Transverse colon (tissue), 4 donors: ENCODE measurements around the gene INTS7. TPM values are rescaled to one million over a fixed set of nuclear protein-coding genes. Genes with fewer than 3 reads are reported as not detected.

Experiments
- DNase-seq: peaks from one replicate; pipeline ENCODE4 v3.0.0-alpha.2; 2019
- H3K27ac ChIP-seq, 4 donors: fragments of 200-600 bp; sonication (generic); 2 replicates each; pipeline ENCODE4 v1.5.1; 2016 to 2018; ENCODE audit warnings: inconsistent platforms in 4 of 4
- H3K27me3 ChIP-seq: fragments of 200-600 bp; sonication (generic); 2 replicates; pipeline ENCODE4 v1.5.1; 2017; ENCODE audit warnings: inconsistent platforms
- H3K36me3 ChIP-seq, 4 donors: fragments of 200-600 bp; sonication (generic); 2 replicates each; pipeline ENCODE4 v1.5.1; 2017 to 2019; ENCODE audit warnings: inconsistent platforms in 4 of 4
- H3K4me1 ChIP-seq, 4 donors: fragments of 200-600 bp; sonication (generic); 2 replicates each; pipeline ENCODE4 v1.5.1; 2017 to 2020; ENCODE audit warnings: inconsistent platforms in 4 of 4
- H3K4me3 ChIP-seq, 4 donors: fragments of 200-600 bp; sonication (generic); 1 replicate in 1 of 4; 2 replicates in 3 of 4; pipeline versions ENCODE4 v1.5.1 to v1.6.1; 2017 to 2019; ENCODE audit warnings: inconsistent platforms in 4 of 4
- H3K9me3 ChIP-seq, 2 donors: fragments of 200-600 bp; sonication (generic); 2 replicates each; pipeline ENCODE4 v1.5.1; 2017 to 2019; ENCODE audit warnings: inconsistent platforms in 2 of 2
- EP300 ChIP-seq: sonication (generic); formaldehyde crosslinking; IDR thresholded peaks from one replicate; pipeline ENCODE4 v1.6.1; 2017; ENCODE audit warnings: antibody characterized with exemption, low read depth
- POLR2A ChIP-seq: fragments of 450-650 bp; IDR thresholded peaks from one replicate; pipeline ENCODE4 v1.6.1; 2016; ENCODE audit warnings: antibody characterized with exemption, mild to moderate bottlenecking, moderate library complexity
- POLR2AphosphoS5 ChIP-seq, 3 donors: sonication (generic); formaldehyde crosslinking; IDR thresholded peaks; one replicate each; pipeline ENCODE4 v1.6.1; 2016; ENCODE audit warnings: antibody characterized with exemption in 3 of 3
- WGBS, 2 donors: methylation state at CpG; one replicate each; pipeline ENCODE4 v1.1.5; 2018; ENCODE audit warnings: low coverage in 1 of 2; 5-methylcytosine and 5-hydroxymethylcytosine counted together
- in situ Hi-C, 4 donors: fragments of 200-750 bp; cut with MboI; loops; one replicate each; pipeline versions ENCODE4 v1.15.0 to v1.15.1; 2017; ENCODE audit warnings: low sequenced_read_pairs in 3 of 4, low pct_ligation_motif_present in 1 of 4, low pct_unique_long_range_greater_than_20kb in 1 of 4
- intact Hi-C: fragments of 100-400 bp; cut with DNase I; formaldehyde crosslinking; loops from one replicate; pipeline ENCODE4 v1.15.1; 2023; ENCODE audit warnings: low total_unique reads
- total RNA-seq, 4 donors: library from RNA; depleted of rRNA; stranded (reverse); fragments of >200 nt; gene quantifications; one replicate each; pipeline ENCODE4 v1.1.0, GENCODE V29; 2016
- TF ChIP-seq, protein P1 (sequence below), 5 experiments: fragments of 200-600 bp in 3 of 5; fragments of 450-650 bp in 2 of 5; sonication (generic) in 3 of 5; IDR thresholded peaks; 1 replicate in 2 of 5; 2 replicates in 3 of 5; pipeline ENCODE4 v1.5.1; 2016 to 2017; ENCODE audit warnings: antibody characterized with exemption in 5 of 5, inconsistent platforms in 3 of 5, mild to moderate bottlenecking in 2 of 5, moderate library complexity in 1 of 5

The INTS7 gene
- total RNA-seq, 4 donors from 2014 or later = 7.1 to 10.0 (median 9.5) TPM

DNA sequence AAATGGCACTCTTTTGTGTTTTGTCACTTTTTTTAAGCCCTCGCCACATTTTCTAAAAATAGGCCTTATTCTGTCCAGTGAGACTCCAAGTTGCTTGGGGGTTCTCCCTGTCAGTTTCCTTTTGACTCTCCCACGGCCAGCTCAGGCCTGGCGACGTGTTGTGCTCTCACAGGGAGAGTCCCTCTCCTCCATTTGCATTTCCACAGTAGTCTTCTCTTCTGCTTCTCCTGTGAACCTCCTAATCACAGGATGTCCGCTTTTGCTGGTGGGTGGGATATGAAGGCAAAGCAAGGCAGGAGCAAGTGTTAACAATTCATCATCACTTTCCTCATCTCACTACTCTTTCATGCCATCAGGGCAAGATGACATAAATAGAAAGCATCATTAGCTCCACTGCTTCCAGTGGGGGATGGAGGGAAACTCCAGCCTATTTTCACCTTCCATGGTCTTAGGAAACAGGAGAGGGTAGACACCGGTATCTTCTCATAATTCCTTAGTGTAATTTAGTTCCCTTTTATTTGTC, 99.8 kb downstream of the INTS7 start:
- intact Hi-C loops = no loop called here
- no peak for DNase-seq
- 54 to 70% methylated on average over 6 of the region's 6 CpGs for WGBS, 2 donors
- Histone ChIP-seq H3K36me3 (no peaks in the 10 kb centered on the region), H3K4me1 (peaks cover 0 to 15% (median 11%) of the 10 kb centered on the region in 4 donors), H3K27ac (no peak overlapping the region), H3K27me3 (no peaks in the 10 kb centered on the region), H3K4me3 (no peak overlapping the region), H3K9me3 (no peaks in the 10 kb centered on the region)
- TF ChIP-seq POLR2AphosphoS5 (IDR thresholded peaks at IDR 0.05) (no peak), EP300 (no peak), POLR2A (no peak)
- TF ChIP-seq, protein P1, sequence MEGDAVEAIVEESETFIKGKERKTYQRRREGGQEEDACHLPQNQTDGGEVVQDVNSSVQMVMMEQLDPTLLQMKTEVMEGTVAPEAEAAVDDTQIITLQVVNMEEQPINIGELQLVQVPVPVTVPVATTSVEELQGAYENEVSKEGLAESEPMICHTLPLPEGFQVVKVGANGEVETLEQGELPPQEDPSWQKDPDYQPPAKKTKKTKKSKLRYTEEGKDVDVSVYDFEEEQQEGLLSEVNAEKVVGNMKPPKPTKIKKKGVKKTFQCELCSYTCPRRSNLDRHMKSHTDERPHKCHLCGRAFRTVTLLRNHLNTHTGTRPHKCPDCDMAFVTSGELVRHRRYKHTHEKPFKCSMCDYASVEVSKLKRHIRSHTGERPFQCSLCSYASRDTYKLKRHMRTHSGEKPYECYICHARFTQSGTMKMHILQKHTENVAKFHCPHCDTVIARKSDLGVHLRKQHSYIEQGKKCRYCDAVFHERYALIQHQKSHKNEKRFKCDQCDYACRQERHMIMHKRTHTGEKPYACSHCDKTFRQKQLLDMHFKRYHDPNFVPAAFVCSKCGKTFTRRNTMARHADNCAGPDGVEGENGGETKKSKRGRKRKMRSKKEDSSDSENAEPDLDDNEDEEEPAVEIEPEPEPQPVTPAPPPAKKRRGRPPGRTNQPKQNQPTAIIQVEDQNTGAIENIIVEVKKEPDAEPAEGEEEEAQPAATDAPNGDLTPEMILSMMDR (IDR thresholded peaks at IDR 0.05) = no peak
- in situ Hi-C loops = no loop called here

GRCh38 chr1:211933946-211934714, 101.2 kb downstream of the INTS7 start:
- WGBS, 2 donors = 78 to 87% methylated on average over 3 to 7 of the region's 7 CpGs
- intact Hi-C loops (no loop called here), in situ Hi-C loops (no loop called here)
- H3K9me3 ChIP-seq = no peaks in the 10 kb centered on the region
- H3K4me3 ChIP-seq = no peak overlapping the region
- H3K27me3 ChIP-seq = no peaks in the 10 kb centered on the region
- peaks cover 0 to 23% (median 18%) of the 10 kb centered on the region in 4 donors for H3K4me1 ChIP-seq
- H3K27ac ChIP-seq = no peak overlapping the region
- no peaks in the 10 kb centered on the region for H3K36me3 ChIP-seq
- DNase-seq = no peak
- TF ChIP-seq, protein P1 (IDR thresholded peaks at IDR 0.05) = no peak
- no peak for TF ChIP-seq POLR2AphosphoS5 (IDR thresholded peaks at IDR 0.05)
- no peak for TF ChIP-seq POLR2A

DNA sequence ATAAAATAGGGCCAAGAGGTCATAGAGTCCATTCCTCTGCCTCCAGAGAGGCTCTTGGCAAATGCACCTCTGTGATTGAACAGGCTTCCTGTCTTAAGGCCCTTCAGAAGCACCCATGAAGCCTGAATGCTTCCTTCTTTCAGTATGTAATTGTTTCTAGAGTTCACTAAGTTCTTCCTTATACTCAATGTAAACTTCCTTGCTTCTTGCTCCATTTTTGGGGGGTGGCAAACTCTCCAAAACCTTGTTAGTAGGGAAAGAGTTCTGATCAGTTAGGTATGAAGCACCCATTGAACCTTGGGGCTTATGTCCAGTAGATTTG, 102.5 kb downstream of the INTS7 start:
- H3K27me3 ChIP-seq = no peaks in the 10 kb centered on the region
- in situ Hi-C loops (no loop called here), intact Hi-C loops (no loop called here)
- no peak overlapping the region for H3K4me3 ChIP-seq
- TF ChIP-seq, protein P1 (IDR thresholded peaks at IDR 0.05) = no peak
- no peak for TF ChIP-seq EP300
- no peak for TF ChIP-seq POLR2A
- no peak for TF ChIP-seq POLR2AphosphoS5 (IDR thresholded peaks at IDR 0.05)
- H3K36me3 ChIP-seq = no peaks in the 10 kb centered on the region
- no peak overlapping the region for H3K27ac ChIP-seq
- no peak for DNase-seq
- H3K4me1 ChIP-seq = peaks cover 5 to 22% (median 12%) of the 10 kb centered on the region in 4 donors
- H3K9me3 ChIP-seq = no peaks in the 10 kb centered on the region

GRCh38 chr1:211932231-211932932, 103.0 kb downstream of the INTS7 start:
- Histone ChIP-seq H3K4me3 (no peak overlapping the region), H3K4me1 (peaks cover 5 to 23% (median 12%) of the 10 kb centered on the region in 4 donors), H3K27me3 (no peaks in the 10 kb centered on the region), H3K36me3 (no peaks in the 10 kb centered on the region), H3K27ac (no peak overlapping the region), H3K9me3 (no peaks in the 10 kb centered on the region)
- TF ChIP-seq, protein P1 (IDR thresholded peaks at IDR 0.05) = no peak
- no peak for TF ChIP-seq POLR2AphosphoS5 (IDR thresholded peaks at IDR 0.05)
- no peak for TF ChIP-seq EP300
- intact Hi-C loops (no loop called here), in situ Hi-C loops (no loop called here)
- WGBS, 2 donors = 72 to 87% methylated on average over 3 to 9 of the region's 9 CpGs
- DNase-seq = no peak
